ENCODE data around the gene C7orf33. TPM values are rescaled to one million over a fixed set of nuclear protein-coding genes. Genes with fewer than 3 reads are reported as not detected.
A peak's percentile ranks its signal among the peaks of the same experiment; 100 is the strongest.

Gene C7orf33
- total RNA-seq, 1 donor from 2014 or later = not detected

DNA sequence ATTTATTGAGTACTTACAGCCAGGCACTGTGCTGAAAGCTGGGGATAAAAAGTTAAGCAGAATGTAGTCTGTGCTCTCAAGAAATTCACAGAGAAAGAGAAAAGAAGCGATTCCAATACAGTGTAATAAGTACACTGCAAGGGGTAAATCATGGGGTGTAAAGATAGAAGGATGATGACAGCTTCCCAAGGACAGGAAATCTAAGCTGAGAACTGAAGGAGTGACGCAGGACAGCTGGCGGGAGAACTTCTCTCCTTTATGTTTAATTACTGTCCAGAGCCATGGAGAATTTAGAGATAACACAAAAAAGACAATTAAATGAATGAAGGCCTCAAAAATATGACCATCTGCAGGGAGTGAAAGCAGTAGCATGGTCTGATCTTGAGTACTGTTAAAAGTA is 34.8 kb downstream of the C7orf33 start:
- H3K36me3 Mint-ChIP-seq (ENCODE audit: low read depth) = no peaks in the 10 kb centered on the region
- peaks cover 19% of the 10 kb centered on the region for H3K4me1 Mint-ChIP-seq
- DNase-seq (no peak), ATAC-seq (ENCODE audit: low read depth) (no peak)
- TF ChIP-seq CTCF (IDR thresholded peaks at IDR 0.05) = no peak
- peaks cover 3% of the 10 kb centered on the region for H3K9me3 Mint-ChIP-seq
- H3K4me3 Mint-ChIP-seq = no peak overlapping the region
- H3K27me3 Mint-ChIP-seq = no peaks in the 10 kb centered on the region
- H3K27ac Mint-ChIP-seq = no peak overlapping the region
- intact Hi-C loops (cut with micrococcal nuclease) = no loop called here
- POLR2A ChIA-PET = no interaction called here
- CTCF ChIA-PET = no interaction called here

DNA sequence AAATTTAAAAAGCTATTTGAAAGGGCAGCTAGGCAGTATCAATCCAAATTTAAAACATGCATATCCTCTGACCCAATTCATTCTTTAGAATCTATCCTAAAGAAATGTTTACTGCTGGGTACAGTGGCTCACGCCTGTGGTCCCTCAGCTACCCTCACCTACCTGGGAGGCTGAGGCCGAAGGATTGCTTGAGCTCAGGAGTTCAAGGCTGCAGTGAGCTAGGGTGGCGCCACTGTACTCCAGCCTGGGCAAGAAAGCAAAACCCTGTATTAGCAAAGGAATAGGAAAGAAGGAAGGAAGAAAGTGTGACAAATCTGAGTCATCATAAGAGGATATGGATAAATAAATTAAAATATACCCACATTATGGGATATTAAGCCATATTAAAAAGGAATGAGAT is 36.3 kb downstream of the C7orf33 start:
- no peaks in the 10 kb centered on the region for H3K27me3 Mint-ChIP-seq
- H3K9me3 Mint-ChIP-seq = peaks cover 3% of the 10 kb centered on the region
- no peak for TF ChIP-seq CTCF (IDR thresholded peaks at IDR 0.05)
- H3K4me1 Mint-ChIP-seq = peaks cover 25% of the 10 kb centered on the region
- POLR2A ChIA-PET = no interaction called here
- ATAC-seq (ENCODE audit: low read depth) (no peak), DNase-seq (no peak)
- H3K36me3 Mint-ChIP-seq (ENCODE audit: low read depth) = no peaks in the 10 kb centered on the region
- no peak overlapping the region for H3K4me3 Mint-ChIP-seq
- intact Hi-C loops (cut with micrococcal nuclease) = no loop called here
- CTCF ChIA-PET = no interaction called here
- H3K27ac Mint-ChIP-seq = no peak overlapping the region

DNA sequence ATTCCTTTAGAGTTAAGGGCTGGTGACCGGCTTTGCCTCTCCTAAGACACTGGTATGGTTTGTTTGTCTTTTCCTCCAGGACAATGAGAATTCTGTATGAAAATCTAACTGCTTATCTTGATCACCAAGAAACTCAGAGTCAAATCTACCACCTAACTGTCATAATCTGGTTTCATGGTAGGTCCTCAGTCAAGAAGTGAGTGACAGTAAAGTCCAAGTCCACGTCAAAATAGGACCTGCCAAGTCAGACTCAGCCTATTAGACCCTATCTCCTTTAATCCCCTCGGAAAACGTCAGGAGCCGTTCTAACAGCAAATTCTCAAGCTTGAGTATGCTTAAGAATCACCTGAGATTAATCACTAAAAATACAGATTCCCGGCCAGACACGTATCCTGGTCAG is 37.4 kb downstream of the C7orf33 start:
- DNase-seq (no peak), ATAC-seq (ENCODE audit: low read depth) (no peak)
- no peak overlapping the region for H3K27ac Mint-ChIP-seq
- ChIA-PET CTCF (no interaction called here), POLR2A (interaction anchor here (0.7 kb wide), 1 partner anchor 104 kb away, joined by 3 read pairs; no protein-coding TSS in a partner anchor)
- H3K27me3 Mint-ChIP-seq = no peaks in the 10 kb centered on the region
- H3K9me3 Mint-ChIP-seq = peaks cover 3% of the 10 kb centered on the region
- no peak overlapping the region for H3K4me3 Mint-ChIP-seq
- no peaks in the 10 kb centered on the region for H3K36me3 Mint-ChIP-seq (ENCODE audit: low read depth)
- peaks cover 27% of the 10 kb centered on the region for H3K4me1 Mint-ChIP-seq
- intact Hi-C loops (cut with micrococcal nuclease) = no loop called here
- TF ChIP-seq CTCF (IDR thresholded peaks at IDR 0.05) = no peak

- POLR2A ChIA-PET = no interaction called here
- Mint-ChIP-seq H3K36me3 (ENCODE audit: low read depth) (no peaks in the 10 kb centered on the region), H3K27ac (no peak overlapping the region), H3K4me3 (no peak overlapping the region), H3K9me3 (peaks cover 3% of the 10 kb centered on the region), H3K4me1 (peaks cover 36% of the 10 kb centered on the region), H3K27me3 (no peaks in the 10 kb centered on the region)
- no peak for TF ChIP-seq CTCF (IDR thresholded peaks at IDR 0.05)
- intact Hi-C loops (cut with micrococcal nuclease) = loop anchor here (5.0 kb wide), 2 partner anchors 67 to 128 kb away; partner anchors contain the start of gene CUL1
- DNase-seq (no peak), ATAC-seq (ENCODE audit: low read depth) (no peak)
- CTCF ChIA-PET = no interaction called here
Measured at GRCh38 chr7:148630078-148630477, 39.5 kb downstream of the C7orf33 start.

GRCh38 chr7:148633761-148634160 is 43.2 kb downstream of the C7orf33 start:
- DNase-seq = no peak
- TF ChIP-seq CTCF (IDR thresholded peaks at IDR 0.05) = no peak
- CTCF ChIA-PET = no interaction called here
- POLR2A ChIA-PET = interaction anchor here (0.7 to 1.0 kb wide), 3 partner anchors 65 to 307 kb away, joined by 3 read pairs; partner anchors contain the start of gene CUL1
- peaks cover 28% of the 10 kb centered on the region for H3K4me1 Mint-ChIP-seq
- peak overlapping the region; percentile 62 for H3K27ac Mint-ChIP-seq
- ATAC-seq (ENCODE audit: low read depth) = peak; percentile 61
- H3K4me3 Mint-ChIP-seq = peak overlapping the region; percentile 49
- no peaks in the 10 kb centered on the region for H3K36me3 Mint-ChIP-seq (ENCODE audit: low read depth)
- no peaks in the 10 kb centered on the region for H3K27me3 Mint-ChIP-seq
- intact Hi-C loops (cut with micrococcal nuclease) = loop anchor here (5.0 kb wide), 2 partner anchors 64 to 131 kb away; partner anchors contain the start of gene CUL1
- peaks cover 3% of the 10 kb centered on the region for H3K9me3 Mint-ChIP-seq
